PFSK-1 (cell line): ENCODE results near the gene LPA.

ENCODE experiments used
- FOXP2 ChIP-seq: optimal IDR thresholded peaks from 2 replicates; pipeline ENCODE3; 2011; ENCODE audit warnings: borderline replicate concordance, control low read depth, inconsistent platforms; ENCODE audit not compliant: insufficient read depth; ENCODE audit errors: extremely low read length, extremely low read depth
- POLR2AphosphoS5 ChIP-seq: IDR thresholded peaks from 2 replicates; pipeline ENCODE4 v1.6.1; 2012; ENCODE audit warnings: low read depth, mild to moderate bottlenecking, control low read depth, low read length, moderate library complexity
- REST ChIP-seq, 2 experiments: IDR thresholded peaks; 2 replicates each; pipeline versions ENCODE4 v1.6.1 to v1.8.0; 2011 to 2012; ENCODE audit warnings: low read depth in 2 of 2, low read length in 2 of 2, control low read depth in 1 of 2, inconsistent platforms in 1 of 2, mild to moderate bottlenecking in 1 of 2, moderate library complexity in 1 of 2; ENCODE audit not compliant: insufficient read depth in 1 of 2
- SIN3A ChIP-seq: IDR thresholded peaks from 2 replicates; pipeline ENCODE4 v1.6.1; 2012; ENCODE audit warnings: mild to moderate bottlenecking, low read length, moderate library complexity, borderline replicate concordance; ENCODE audit not compliant: insufficient read depth
- TAF1 ChIP-seq: IDR thresholded peaks from 2 replicates; pipeline ENCODE4 v1.6.1; 2012; ENCODE audit warnings: low read length, control low read depth, borderline replicate concordance; ENCODE audit not compliant: insufficient read depth

Gene LPA

GRCh38 chr6:160662842-160663241, 1.2 kb downstream of the LPA start:
- TF ChIP-seq FOXP2, result no peak
- no peak for TF ChIP-seq REST (IDR thresholded peaks at IDR 0.05; ENCODE audit: insufficient read depth in 1 of 2, low read depth in 2 of 2, low read length in 2 of 2)
- TF ChIP-seq TAF1, result no peak
- no peak for TF ChIP-seq POLR2AphosphoS5
- TF ChIP-seq SIN3A, result no peak

- no peak for TF ChIP-seq SIN3A
- TF ChIP-seq POLR2AphosphoS5, result no peak
- TF ChIP-seq FOXP2, result no peak
- no peak for TF ChIP-seq REST (IDR thresholded peaks at IDR 0.05; ENCODE audit: insufficient read depth in 1 of 2, low read depth in 2 of 2, low read length in 2 of 2)
- no peak for TF ChIP-seq TAF1
These were observed 1.6 kb downstream of the LPA start for GRCh38 chr6:160662429-160662828.

- TF ChIP-seq TAF1 (no peak), POLR2AphosphoS5 (no peak)
These were observed 2.9 kb downstream of the LPA start for GRCh38 chr6:160661216-160661615.

GRCh38 chr6:160659562-160659961, 4.5 kb downstream of the LPA start:
- TF ChIP-seq REST (IDR thresholded peaks at IDR 0.05; ENCODE audit: insufficient read depth in 1 of 2, low read depth in 2 of 2, low read length in 2 of 2) (no peak), SIN3A (no peak), FOXP2 (no peak), TAF1 (no peak), POLR2AphosphoS5 (no peak)

- TF ChIP-seq FOXP2 (no peak), SIN3A (no peak), POLR2AphosphoS5 (no peak), TAF1 (no peak), REST (IDR thresholded peaks at IDR 0.05; ENCODE audit: insufficient read depth in 1 of 2, low read depth in 2 of 2, low read length in 2 of 2) (no peak)
These were observed 29.4 kb downstream of the LPA start for GRCh38 chr6:160634706-160635105.
